DMS53 (cell line): ENCODE data around the gene SMIM1.

Experiments used
- DNase-seq: peaks from one replicate; lab custom pipeline; 2025; lab: John Stamatoyannopoulos, UW

Gene SMIM1

GRCh38 chr1:3756394-3756793, 16.2 kb upstream of the SMIM1 start:
- no peak for DNase-seq

- no peak for DNase-seq
Observed at GRCh38 chr1:3759164-3759563, 13.4 kb upstream of the SMIM1 start.

GRCh38 chr1:3759796-3760195, 12.8 kb upstream of the SMIM1 start:
- no peak for DNase-seq

GRCh38 chr1:3761296-3762010, 11.1 kb upstream of the SMIM1 start:
- no peak for DNase-seq

- DNase-seq = no peak
Observed at GRCh38 chr1:3762151-3762872, 10.2 kb upstream of the SMIM1 start.

GRCh38 chr1:3762873-3763228, 9.7 kb upstream of the SMIM1 start:
- no peak for DNase-seq

- DNase-seq = peak; percentile 44
Observed at GRCh38 chr1:3763351-3764125, 9.0 kb upstream of the SMIM1 start.

- DNase-seq = peak; percentile 43
Observed at GRCh38 chr1:3767328-3767925, 5.1 kb upstream of the SMIM1 start.

- DNase-seq = no peak
Observed at GRCh38 chr1:3768811-3769390, 3.6 kb upstream of the SMIM1 start.

- DNase-seq = no peak
Observed at GRCh38 chr1:3770047-3770765, 2.3 kb upstream of the SMIM1 start.

- DNase-seq = peak; percentile 40
Observed at GRCh38 chr1:3771108-3772026, 1.2 kb upstream of the SMIM1 start.

GRCh38 chr1:3772027-3772714, 378 bp upstream of the SMIM1 start:
- DNase-seq = peak; percentile 93

GRCh38 chr1:3773572-3774275, 1.2 kb downstream of the SMIM1 start:
- peak; percentile 40 for DNase-seq

GRCh38 chr1:3774276-3774945, 1.9 kb downstream of the SMIM1 start:
- DNase-seq = no peak

GRCh38 chr1:3774946-3775489, 2.5 kb downstream of the SMIM1 start:
- DNase-seq = no peak

- DNase-seq = peak; percentile 96
Observed at GRCh38 chr1:3775490-3776230, 3.1 kb downstream of the SMIM1 start.

- peak; percentile 92 for DNase-seq
Observed at GRCh38 chr1:3776231-3776961, 3.8 kb downstream of the SMIM1 start.
